Measurements from ENCODE around the gene ARMC3. TPM values are rescaled to one million over a fixed set of nuclear protein-coding genes. Genes with fewer than 3 reads are reported as not detected.

The ARMC3 gene
- total RNA-seq, 1 donor from 2014 or later, result not detected

GRCh38 chr10:22993314-22993713, 65.5 kb downstream of the ARMC3 start:
- peaks cover 76% of the 10 kb centered on the region for H3K27me3 Mint-ChIP-seq (ENCODE audit: unreplicated experiment)
- no peaks in the 10 kb centered on the region for H3K4me1 Mint-ChIP-seq (ENCODE audit: unreplicated experiment)
- DNase-seq (ENCODE audit: extremely low spot score, unreplicated experiment), result no peak
- no peak for TF ChIP-seq CTCF (IDR thresholded peaks at IDR 0.05)
- no peaks in the 10 kb centered on the region for H3K36me3 Mint-ChIP-seq (ENCODE audit: unreplicated experiment)
- no peak overlapping the region for H3K4me3 Mint-ChIP-seq (ENCODE audit: unreplicated experiment)
- no peak overlapping the region for H3K27ac Mint-ChIP-seq (ENCODE audit: unreplicated experiment)
- no peaks in the 10 kb centered on the region for H3K9me3 Mint-ChIP-seq (ENCODE audit: unreplicated experiment)

GRCh38 chr10:22997096-22997495, 69.2 kb downstream of the ARMC3 start:
- H3K4me1 Mint-ChIP-seq (ENCODE audit: unreplicated experiment), result no peaks in the 10 kb centered on the region
- TF ChIP-seq CTCF (IDR thresholded peaks at IDR 0.05), result no peak
- no peak overlapping the region for H3K4me3 Mint-ChIP-seq (ENCODE audit: unreplicated experiment)
- H3K9me3 Mint-ChIP-seq (ENCODE audit: unreplicated experiment), result no peaks in the 10 kb centered on the region
- DNase-seq (ENCODE audit: extremely low spot score, unreplicated experiment), result no peak
- H3K36me3 Mint-ChIP-seq (ENCODE audit: unreplicated experiment), result no peaks in the 10 kb centered on the region
- H3K27me3 Mint-ChIP-seq (ENCODE audit: unreplicated experiment), result peaks cover 80% of the 10 kb centered on the region
- H3K27ac Mint-ChIP-seq (ENCODE audit: unreplicated experiment), result no peak overlapping the region

- Mint-ChIP-seq H3K36me3 (ENCODE audit: unreplicated experiment) (no peaks in the 10 kb centered on the region), H3K27ac (ENCODE audit: unreplicated experiment) (no peak overlapping the region)
- TF ChIP-seq CTCF (IDR thresholded peaks at IDR 0.05), result no peak
These were observed 70.2 kb downstream of the ARMC3 start for GRCh38 chr10:22998091-22998490.

GRCh38 chr10:22999942-23000341, 72.1 kb downstream of the ARMC3 start:
- no peaks in the 10 kb centered on the region for H3K36me3 Mint-ChIP-seq (ENCODE audit: unreplicated experiment)

More at GRCh38 chr10:22998091-22998490, 70.2 kb downstream of the ARMC3 start:
- H3K4me1 Mint-ChIP-seq (ENCODE audit: unreplicated experiment), result no peaks in the 10 kb centered on the region
- DNase-seq (ENCODE audit: extremely low spot score, unreplicated experiment), result no peak
- H3K4me3 Mint-ChIP-seq (ENCODE audit: unreplicated experiment), result no peak overlapping the region
- peaks cover 85% of the 10 kb centered on the region for H3K27me3 Mint-ChIP-seq (ENCODE audit: unreplicated experiment)
- no peaks in the 10 kb centered on the region for H3K9me3 Mint-ChIP-seq (ENCODE audit: unreplicated experiment)

GRCh38 chr10:23001901-23002516, 74.2 kb downstream of the ARMC3 start:
- Mint-ChIP-seq H3K9me3 (ENCODE audit: unreplicated experiment) (no peaks in the 10 kb centered on the region), H3K4me1 (ENCODE audit: unreplicated experiment) (no peaks in the 10 kb centered on the region), H3K27ac (ENCODE audit: unreplicated experiment) (no peak overlapping the region), H3K4me3 (ENCODE audit: unreplicated experiment) (no peak overlapping the region), H3K27me3 (ENCODE audit: unreplicated experiment) (peaks cover 69% of the 10 kb centered on the region), H3K36me3 (ENCODE audit: unreplicated experiment) (no peaks in the 10 kb centered on the region)
- DNase-seq (ENCODE audit: extremely low spot score, unreplicated experiment), result no peak
- TF ChIP-seq CTCF (IDR thresholded peaks at IDR 0.05), result no peak

More at GRCh38 chr10:22999942-23000341, 72.1 kb downstream of the ARMC3 start:
- no peak overlapping the region for H3K4me3 Mint-ChIP-seq (ENCODE audit: unreplicated experiment)
- no peaks in the 10 kb centered on the region for H3K4me1 Mint-ChIP-seq (ENCODE audit: unreplicated experiment)
- no peaks in the 10 kb centered on the region for H3K9me3 Mint-ChIP-seq (ENCODE audit: unreplicated experiment)
- TF ChIP-seq CTCF (IDR thresholded peaks at IDR 0.05), result no peak
- peaks cover 80% of the 10 kb centered on the region for H3K27me3 Mint-ChIP-seq (ENCODE audit: unreplicated experiment)
- no peak overlapping the region for H3K27ac Mint-ChIP-seq (ENCODE audit: unreplicated experiment)
- DNase-seq (ENCODE audit: extremely low spot score, unreplicated experiment), result no peak

All from osteocyte (in vitro differentiated cells).